GM23338 (cell line): ENCODE measurements around the gene MRPL23. TPM values are rescaled to one million over a fixed set of nuclear protein-coding genes. Genes with fewer than 3 reads are reported as not detected.

Experiments used
- ATAC-seq: fragments of 200-7000 bp; cut with Tn5 transposase; 3 replicates; pipeline ENCODE4 v1.9.1; 2020
- DNase-seq: peaks from one replicate; pipeline ENCODE4 v3.0.0-alpha.2; 2015; ENCODE audit warnings: low spot score
- H2AFZ ChIP-seq: fragments of 200-600 bp; sonication (generic); 2 replicates; pipeline ENCODE4 v1.8.0; 2016; ENCODE audit warnings: antibody characterized with exemption, mild to moderate bottlenecking, moderate library complexity
- H3F3A ChIP-seq: fragments of 200-600 bp; sonication (generic); replicated peaks from 2 replicates; pipeline ENCODE4 v1.8.0; 2017; ENCODE audit warnings: antibody characterized with exemption, mixed run types, low read depth
- H3K27ac ChIP-seq: fragments of 200-600 bp; sonication (generic); 2 replicates; pipeline ENCODE4 v1.6.1; 2016; ENCODE audit warnings: low read depth
- H3K27me3 ChIP-seq: fragments of 200-600 bp; sonication (generic); 2 replicates; pipeline ENCODE4 v1.8.0; 2016; ENCODE audit warnings: mild to moderate bottlenecking, mixed run types, moderate library complexity; ENCODE audit not compliant: insufficient read depth
- H3K36me3 ChIP-seq: fragments of 200-600 bp; sonication (generic); 2 replicates; pipeline ENCODE4 v1.8.0; 2016; ENCODE audit warnings: mild to moderate bottlenecking; ENCODE audit not compliant: insufficient read depth
- H3K4me1 ChIP-seq: fragments of 200-600 bp; sonication (generic); 2 replicates; pipeline ENCODE4 v1.8.0; 2016; ENCODE audit warnings: mild to moderate bottlenecking, moderate library complexity; ENCODE audit not compliant: insufficient read depth
- H3K4me2 ChIP-seq: fragments of 200-600 bp; sonication (generic); 2 replicates; pipeline ENCODE4 v1.7.1; 2017; ENCODE audit warnings: mixed run types
- H3K4me3 ChIP-seq: fragments of 200-600 bp; sonication (generic); 2 replicates; pipeline ENCODE4 v1.6.1; 2016; ENCODE audit warnings: mixed run types
- H3K79me2 ChIP-seq: fragments of 200-600 bp; sonication (generic); replicated peaks from 2 replicates; pipeline ENCODE4 v1.8.0; 2017; ENCODE audit warnings: mild to moderate bottlenecking; ENCODE audit not compliant: insufficient read depth
- H3K9me2 ChIP-seq: fragments of 200-600 bp; sonication (generic); 2 replicates; pipeline ENCODE4 v1.8.0; 2017; ENCODE audit not compliant: insufficient read depth
- H4K20me1 ChIP-seq: fragments of 200-600 bp; sonication (generic); replicated peaks from 2 replicates; pipeline ENCODE4 v1.8.0; 2017; ENCODE audit warnings: mild to moderate bottlenecking; ENCODE audit not compliant: insufficient read depth
- H3K27ac Mint-ChIP-seq: 2 replicates; pipeline ENCODE4 v1.8.0; 2020; ENCODE audit warnings: inconsistent platforms, mild to moderate bottlenecking, moderate library complexity, mixed read lengths
- H3K27me3 Mint-ChIP-seq: 3 replicates; pipeline ENCODE4 v1.8.0; 2022; ENCODE audit warnings: low read depth, mild to moderate bottlenecking, moderate library complexity, mixed read lengths, inconsistent platforms; ENCODE audit not compliant: insufficient read depth, poor library complexity
- H3K36me3 Mint-ChIP-seq: 3 replicates; pipeline ENCODE4 v1.8.0; 2021; ENCODE audit warnings: low read depth, mild to moderate bottlenecking, inconsistent platforms, moderate library complexity, mixed read lengths
- H3K4me1 Mint-ChIP-seq: 3 replicates; pipeline ENCODE4 v1.8.0; 2020; ENCODE audit warnings: mild to moderate bottlenecking, inconsistent platforms, mixed read lengths
- H3K4me3 Mint-ChIP-seq: 3 replicates; pipeline ENCODE4 v1.8.0; 2021; ENCODE audit warnings: moderate library complexity, mild to moderate bottlenecking, inconsistent platforms, mixed read lengths
- H3K9me3 Mint-ChIP-seq: 3 replicates; pipeline ENCODE4 v1.8.0; 2020; ENCODE audit warnings: moderate library complexity, mild to moderate bottlenecking, inconsistent platforms, mixed read lengths
- CREB1 ChIP-seq: fragments of 250-450 bp; sonication (Bioruptor Pico); IDR thresholded peaks from 2 replicates; pipeline ENCODE4 v1.5.0; 2020; ENCODE audit warnings: low read depth, mild to moderate bottlenecking, moderate library complexity
- CTCF ChIP-seq, 2 experiments: fragments of 200-600 bp in 1 of 2; sonication (generic) in 1 of 2; conservative IDR thresholded peaks; 2 replicates each; pipeline versions ENCODE4 v1.5.1 to v1.6.1; 2016 to 2017; ENCODE audit warnings: antibody characterized with exemption in 2 of 2, low read depth in 2 of 2, mild to moderate bottlenecking in 2 of 2, moderate library complexity in 1 of 2
- ETS1 ChIP-seq: IDR thresholded peaks from 2 replicates; pipeline ENCODE4 v1.6.1; 2016; ENCODE audit warnings: antibody characterized with exemption
- EZH2 ChIP-seq: fragments of 200-600 bp; sonication (generic); IDR thresholded peaks from one replicate; pipeline ENCODE4 v1.8.0; 2017; ENCODE audit warnings: antibody characterized with exemption, mild to moderate bottlenecking, low read depth; ENCODE audit not compliant: unreplicated experiment
- EZH2phosphoT487 ChIP-seq: fragments of 200-600 bp; sonication (generic); IDR thresholded peaks from one replicate; pipeline ENCODE4 v1.8.1; 2018; ENCODE audit warnings: antibody characterized with exemption; ENCODE audit not compliant: unreplicated experiment
- JUNB ChIP-seq: IDR thresholded peaks from one replicate; pipeline ENCODE4 v1.6.1; 2016; ENCODE audit warnings: antibody characterized with exemption; ENCODE audit not compliant: unreplicated experiment
- NANOG ChIP-seq: IDR thresholded peaks from 2 replicates; pipeline ENCODE4 v1.6.1; 2016; ENCODE audit warnings: antibody characterized with exemption, borderline replicate concordance
- STAT1 ChIP-seq: IDR thresholded peaks from one replicate; pipeline ENCODE4 v1.6.1; 2016; ENCODE audit warnings: antibody characterized with exemption; ENCODE audit not compliant: unreplicated experiment
- ZNF114 ChIP-seq: fragments of 250-450 bp; sonication (Bioruptor Pico); IDR thresholded peaks from 2 replicates; pipeline ENCODE4 v1.5.0; 2020; ENCODE audit warnings: mild to moderate bottlenecking, moderate library complexity
- ZNF331 ChIP-seq: fragments of 250-450 bp; sonication (Bioruptor Pico); IDR thresholded peaks from 2 replicates; pipeline ENCODE4 v1.5.0; 2020; ENCODE audit warnings: low read depth, mild to moderate bottlenecking, moderate library complexity
- polyA plus RNA-seq: library from polyadenylated mRNA; unstranded; fragments of >200 nt; fragmentation: Nextera tagmentation; extraction: Ambion mirVana; gene quantifications from 2 replicates; pipeline ENCODE4 v1.2.1, GENCODE V29; 2016
- total RNA-seq: library from RNA; depleted of rRNA; stranded (reverse); fragments of >200 nt; shearing (Covaris generic); gene quantifications from 2 replicates; pipeline ENCODE4 v1.2.3, GENCODE V29; 2014

MRPL23 gene
- total and polyA plus RNA-seq, 2 experiments from 2014 or later: 84.7 to 91.5 TPM

GRCh38 chr11:1963864-1964263 lies 16.7 kb downstream of the MRPL23 start (continued):
- TF ChIP-seq CREB1 (CRISPR knock-in tag) (no peak), JUNB (no peak), EZH2 (no peak)

GRCh38 chr11:1964348-1964747 lies 17.2 kb downstream of the MRPL23 start:
- Histone ChIP-seq H3K79me2 (no peaks in the 10 kb centered on the region), H2AFZ (no peak overlapping the region), H3K36me3 (no peaks in the 10 kb centered on the region), H3K4me2 (no peak overlapping the region), H3K4me1 (no peaks in the 10 kb centered on the region), H3F3A (no peaks in the 10 kb centered on the region), H4K20me1 (no peaks in the 10 kb centered on the region), H3K9me2 (no peaks in the 10 kb centered on the region), H3K4me3 (no peak overlapping the region), H3K27me3 (no peaks in the 10 kb centered on the region), H3K27ac (no peak overlapping the region)
- H3K36me3 Mint-ChIP-seq: no peaks in the 10 kb centered on the region
- H3K27me3 Mint-ChIP-seq: no peaks in the 10 kb centered on the region
- TF ChIP-seq ZNF331 (CRISPR knock-in tag): no peak
- H3K4me3 Mint-ChIP-seq: no peak overlapping the region
- no peak for DNase-seq
- H3K9me3 Mint-ChIP-seq: no peaks in the 10 kb centered on the region
- H3K4me1 Mint-ChIP-seq: no peaks in the 10 kb centered on the region
- ATAC-seq: peak; percentile 29
- H3K27ac Mint-ChIP-seq: no peak overlapping the region

GRCh38 chr11:1964955-1965354 lies 17.8 kb downstream of the MRPL23 start:
- H3K4me3 ChIP-seq: no peak overlapping the region
- H3K79me2 ChIP-seq: no peaks in the 10 kb centered on the region
- no peak for TF ChIP-seq ZNF114
- TF ChIP-seq STAT1: no peak
- TF ChIP-seq JUNB: no peak
- no peak for TF ChIP-seq EZH2phosphoT487
- TF ChIP-seq ETS1: no peak
- TF ChIP-seq CREB1 (CRISPR knock-in tag): no peak
- TF ChIP-seq NANOG: no peak
- TF ChIP-seq CTCF (conservative IDR thresholded peaks at IDR 0.05; ENCODE audit: low read depth in 2 of 2): no peak
- no peak for TF ChIP-seq EZH2
- Mint-ChIP-seq H3K4me1 (no peaks in the 10 kb centered on the region), H3K27me3 (no peaks in the 10 kb centered on the region), H3K4me3 (no peak overlapping the region), H3K27ac (no peak overlapping the region), H3K36me3 (no peaks in the 10 kb centered on the region), H3K9me3 (no peaks in the 10 kb centered on the region)
- no peak overlapping the region for H3K4me2 ChIP-seq
- no peaks in the 10 kb centered on the region for H3K9me2 ChIP-seq
- no peak overlapping the region for H3K27ac ChIP-seq
- H2AFZ ChIP-seq: no peak overlapping the region
- no peaks in the 10 kb centered on the region for H4K20me1 ChIP-seq
- ATAC-seq: no peak
- no peaks in the 10 kb centered on the region for H3F3A ChIP-seq
- no peak for DNase-seq
- no peaks in the 10 kb centered on the region for H3K4me1 ChIP-seq
- no peaks in the 10 kb centered on the region for H3K36me3 ChIP-seq
- no peaks in the 10 kb centered on the region for H3K27me3 ChIP-seq
